GM21381 (cell line): ENCODE data around the gene FOXN3.

Experiments used
- ATAC-seq: cut with Tn5 transposase; IDR thresholded peaks from one replicate; pipeline ENCODE4 v1.9.1; 2021; ENCODE audit warnings: mild to moderate bottlenecking, moderate library complexity; ENCODE audit not compliant: unreplicated experiment

Gene FOXN3

GRCh38 chr14:89366864-89367778 lies 49.9 kb downstream of the FOXN3 start:
- no peak for ATAC-seq

GRCh38 chr14:89365061-89365801 lies 51.8 kb downstream of the FOXN3 start:
- ATAC-seq, result peak; percentile 94

- ATAC-seq, result no peak
Measured at GRCh38 chr14:89364316-89364715, 52.7 kb downstream of the FOXN3 start.

GRCh38 chr14:89360277-89360676 lies 56.8 kb downstream of the FOXN3 start:
- ATAC-seq, result no peak

- no peak for ATAC-seq
Measured at GRCh38 chr14:89359477-89360222, 57.4 kb downstream of the FOXN3 start.

- ATAC-seq, result no peak
Measured at GRCh38 chr14:89357655-89358297, 59.3 kb downstream of the FOXN3 start.

- no peak for ATAC-seq
Measured at GRCh38 chr14:89356927-89357326, 60.1 kb downstream of the FOXN3 start.

- no peak for ATAC-seq
Measured at GRCh38 chr14:89356496-89356895, 60.5 kb downstream of the FOXN3 start.

GRCh38 chr14:89353766-89354113 lies 63.3 kb downstream of the FOXN3 start:
- no peak for ATAC-seq

GRCh38 chr14:89352976-89353765 lies 63.9 kb downstream of the FOXN3 start:
- no peak for ATAC-seq

GRCh38 chr14:89351516-89352404 lies 65.3 kb downstream of the FOXN3 start:
- ATAC-seq, result peak; percentile 71

- ATAC-seq, result no peak
Measured at GRCh38 chr14:89351221-89351515, 65.9 kb downstream of the FOXN3 start.

GRCh38 chr14:89350152-89350551 lies 66.9 kb downstream of the FOXN3 start:
- no peak for ATAC-seq

- no peak for ATAC-seq
Measured at GRCh38 chr14:89349171-89350008, 67.6 kb downstream of the FOXN3 start.

- ATAC-seq, result no peak
Measured at GRCh38 chr14:89348722-89349121, 68.3 kb downstream of the FOXN3 start.

- ATAC-seq, result no peak
Measured at GRCh38 chr14:89347885-89348284, 69.1 kb downstream of the FOXN3 start.

GRCh38 chr14:89344920-89345254 lies 72.1 kb downstream of the FOXN3 start:
- ATAC-seq, result no peak

- no peak for ATAC-seq
Measured at GRCh38 chr14:89343356-89343755, 73.7 kb downstream of the FOXN3 start.

- ATAC-seq, result no peak
Measured at GRCh38 chr14:89342049-89342448, 75.0 kb downstream of the FOXN3 start.
